Upper lobe of left lung (tissue), 4 donors: ENCODE measurements around the gene FBXL3.

Experiments used
- CTCF ChIP-seq, 6 experiments: fragments of 450-650 bp in 4 of 6; fragments of 200-600 bp in 2 of 6; sonication (generic) in 2 of 6; IDR thresholded peaks; one replicate each; pipeline ENCODE4 v1.5.1; 2016 to 2019; ENCODE audit warnings: antibody characterized with exemption in 6 of 6
- EP300 ChIP-seq, 4 donors: sonication (generic); formaldehyde crosslinking; IDR thresholded peaks; one replicate each; pipeline ENCODE4 v1.5.1; 2017; ENCODE audit warnings: antibody characterized with exemption in 4 of 4, control low read depth in 2 of 4
- POLR2A ChIP-seq, 4 donors: fragments of 450-650 bp; IDR thresholded peaks; one replicate each; pipeline ENCODE4 v1.5.1; 2016 to 2017; ENCODE audit warnings: antibody characterized with exemption in 4 of 4, mild to moderate bottlenecking in 2 of 4

- TF ChIP-seq CTCF (IDR thresholded peaks at IDR 0.05) = no peak
- no peak for TF ChIP-seq POLR2A (IDR thresholded peaks at IDR 0.05)
- no peak for TF ChIP-seq EP300 (IDR thresholded peaks at IDR 0.05)
Measured at GRCh38 chr13:77009011-77009410, 17.9 kb downstream of the FBXL3 start.
